ENCODE measurements around the gene ASPA. TPM values are rescaled to one million over a fixed set of nuclear protein-coding genes. Genes with fewer than 3 reads are reported as not detected.

ASPA gene
- total RNA-seq, 2 donors from 2014 or later, result 0.59 to 2.0 TPM

GRCh38 chr17:3475251-3475685 is 529 bp upstream of the ASPA start:
- no peaks in the 10 kb centered on the region for H3K36me3 ChIP-seq
- H3K4me1 ChIP-seq, result no peaks in the 10 kb centered on the region
- intact Hi-C loops (cut with DNase I), result no loop called here
- H3K4me3 ChIP-seq, result no peak overlapping the region
- no peaks in the 10 kb centered on the region for H3K27me3 ChIP-seq
- no peaks in the 10 kb centered on the region for H3K9me3 ChIP-seq
- no peak for TF ChIP-seq CTCF (IDR thresholded peaks at IDR 0.05)
- peak overlapping the region in 1 of 2 donors; percentile 1 for H3K9ac ChIP-seq (ENCODE audit: low read depth in 2 of 2, low read length in 2 of 2)
- no peak for DNase-seq
- peak overlapping the region; percentile 22 for H3K27ac ChIP-seq

- no peak overlapping the region for H3K4me3 ChIP-seq
- H3K27ac ChIP-seq, result no peak overlapping the region
- intact Hi-C loops (cut with DNase I), result no loop called here
- H3K36me3 ChIP-seq, result no peaks in the 10 kb centered on the region
- no peaks in the 10 kb centered on the region for H3K4me1 ChIP-seq
- DNase-seq, result no peak
- no peaks in the 10 kb centered on the region for H3K9me3 ChIP-seq
- no peak for TF ChIP-seq CTCF (IDR thresholded peaks at IDR 0.05)
- no peaks in the 10 kb centered on the region for H3K27me3 ChIP-seq
- H3K9ac ChIP-seq (ENCODE audit: low read depth in 2 of 2, low read length in 2 of 2), result no peak overlapping the region
These were observed 4.2 kb downstream of the ASPA start for GRCh38 chr17:3479988-3480387.

- no peak for DNase-seq
- H3K9ac ChIP-seq (ENCODE audit: low read depth in 2 of 2, low read length in 2 of 2), result no peak overlapping the region
- no peak overlapping the region for H3K27ac ChIP-seq
- no peaks in the 10 kb centered on the region for H3K9me3 ChIP-seq
- H3K4me1 ChIP-seq, result no peaks in the 10 kb centered on the region
- intact Hi-C loops (cut with DNase I), result no loop called here
- no peaks in the 10 kb centered on the region for H3K36me3 ChIP-seq
- TF ChIP-seq CTCF (IDR thresholded peaks at IDR 0.05), result no peak
- H3K27me3 ChIP-seq, result no peaks in the 10 kb centered on the region
- no peak overlapping the region for H3K4me3 ChIP-seq
These were observed 7.1 kb downstream of the ASPA start for GRCh38 chr17:3482852-3483251.

- Histone ChIP-seq H3K9ac (ENCODE audit: low read depth in 2 of 2, low read length in 2 of 2) (no peak overlapping the region), H3K27ac (no peak overlapping the region), H3K27me3 (no peaks in the 10 kb centered on the region), H3K36me3 (no peaks in the 10 kb centered on the region), H3K9me3 (no peaks in the 10 kb centered on the region), H3K4me3 (no peak overlapping the region), H3K4me1 (no peaks in the 10 kb centered on the region)
- no peak for TF ChIP-seq CTCF (IDR thresholded peaks at IDR 0.05)
- intact Hi-C loops (cut with DNase I), result no loop called here
- no peak for DNase-seq
These were observed 9.8 kb downstream of the ASPA start for GRCh38 chr17:3485481-3486068.

- Histone ChIP-seq H3K36me3 (no peaks in the 10 kb centered on the region), H3K4me1 (no peaks in the 10 kb centered on the region), H3K27me3 (no peaks in the 10 kb centered on the region), H3K27ac (no peak overlapping the region), H3K9me3 (no peaks in the 10 kb centered on the region), H3K9ac (ENCODE audit: low read depth in 2 of 2, low read length in 2 of 2) (no peak overlapping the region), H3K4me3 (no peak overlapping the region)
- intact Hi-C loops (cut with DNase I), result no loop called here
- TF ChIP-seq CTCF (IDR thresholded peaks at IDR 0.05), result no peak
- no peak for DNase-seq
These were observed 21.3 kb downstream of the ASPA start for GRCh38 chr17:3497101-3497500.
